HepG2 (cell line): ENCODE results near the gene ZNF513. TPM values are rescaled to one million over a fixed set of nuclear protein-coding genes. Genes with fewer than 3 reads are reported as not detected.

Experiments
- CCDC6 ChIP-seq: sonication (generic); formaldehyde crosslinking; IDR thresholded peaks from 2 replicates; pipeline ENCODE4 v1.8.1; 2022; ENCODE audit warnings: mild to moderate bottlenecking, missing genetic modification reagents, moderate library complexity
- CENPX ChIP-seq: sonication (generic); formaldehyde crosslinking; IDR thresholded peaks from 2 replicates; pipeline ENCODE4 v1.9.0; 2021; ENCODE audit warnings: mild to moderate bottlenecking, missing genetic modification reagents, moderate library complexity
- HBP1 ChIP-seq: IDR thresholded peaks from 2 replicates; pipeline ENCODE4 v1.6.1; 2016; ENCODE audit warnings: low read depth, control low read depth
- JUN ChIP-seq: sonication (generic); formaldehyde crosslinking; IDR thresholded peaks from 2 replicates; pipeline ENCODE4 v1.4.0; 2020; ENCODE audit warnings: mild to moderate bottlenecking, missing genetic modification reagents
- KDM2A ChIP-seq: sonication (generic); formaldehyde crosslinking; IDR thresholded peaks from 2 replicates; pipeline ENCODE4 v1.4.0; 2020; ENCODE audit warnings: low read depth, missing genetic modification reagents, borderline replicate concordance
- PBX2 ChIP-seq: IDR thresholded peaks from 2 replicates; pipeline ENCODE4 v1.6.1; 2016; ENCODE audit warnings: control low read depth
- PITX1 ChIP-seq: sonication (generic); formaldehyde crosslinking; IDR thresholded peaks from 2 replicates; pipeline ENCODE4 v1.5.1; 2020; ENCODE audit warnings: mild to moderate bottlenecking, missing genetic modification reagents
- PRPF4 ChIP-seq: fragments of 200-400 bp; formaldehyde crosslinking; IDR thresholded peaks from 2 replicates; pipeline ENCODE4 v1.6.1; 2016; ENCODE audit warnings: low read length, low read depth; ENCODE audit not compliant: poor library complexity, severe bottlenecking
- RELA ChIP-seq: sonication (generic); formaldehyde crosslinking; IDR thresholded peaks from 2 replicates; pipeline ENCODE4 v1.4.0; 2020; ENCODE audit warnings: missing genetic modification reagents
- TEAD2 ChIP-seq: sonication (generic); formaldehyde crosslinking; IDR thresholded peaks from 2 replicates; pipeline ENCODE4 v1.9.0; 2021; ENCODE audit warnings: missing genetic modification reagents
- TRIM22 ChIP-seq: fragments of 450-650 bp; IDR thresholded peaks from 2 replicates; pipeline ENCODE4 v1.6.1; 2017
- ZBTB20 ChIP-seq: sonication (generic); formaldehyde crosslinking; IDR thresholded peaks from 2 replicates; pipeline ENCODE4 v1.8.1; 2023; ENCODE audit warnings: missing genetic modification reagents, low read depth, mild to moderate bottlenecking, borderline replicate concordance
- ZFP82 ChIP-seq: sonication (generic); formaldehyde crosslinking; IDR thresholded peaks from 2 replicates; pipeline ENCODE4 v1.5.1; 2020; ENCODE audit warnings: mild to moderate bottlenecking, missing genetic modification reagents, borderline replicate concordance
- ZNF121 ChIP-seq: sonication (generic); formaldehyde crosslinking; IDR thresholded peaks from 2 replicates; pipeline ENCODE4 v1.5.0; 2020; ENCODE audit warnings: mild to moderate bottlenecking, missing genetic modification reagents
- ZNF17 ChIP-seq: sonication (generic); formaldehyde crosslinking; IDR thresholded peaks from 2 replicates; pipeline ENCODE4 v1.5.0; 2020; ENCODE audit warnings: mild to moderate bottlenecking, missing genetic modification reagents
- ZNF34 ChIP-seq: sonication (generic); formaldehyde crosslinking; IDR thresholded peaks from 2 replicates; pipeline ENCODE4 v1.4.0; 2020; ENCODE audit warnings: mild to moderate bottlenecking, missing genetic modification reagents, borderline replicate concordance
- ZNF496 ChIP-seq: sonication (generic); formaldehyde crosslinking; IDR thresholded peaks from 2 replicates; pipeline ENCODE4 v1.8.1; 2023; ENCODE audit warnings: mild to moderate bottlenecking, moderate library complexity, missing genetic modification reagents; ENCODE audit not compliant: insufficient replicate concordance
- ZNF549 ChIP-seq: sonication (generic); formaldehyde crosslinking; IDR thresholded peaks from 2 replicates; pipeline ENCODE4 v1.5.0; 2020; ENCODE audit warnings: missing genetic modification reagents
- ZNF609 ChIP-seq: sonication (generic); formaldehyde crosslinking; IDR thresholded peaks from 2 replicates; pipeline ENCODE4 v1.4.0; 2020; ENCODE audit warnings: mild to moderate bottlenecking, missing genetic modification reagents, borderline replicate concordance
- ZNF766 ChIP-seq: sonication (generic); formaldehyde crosslinking; IDR thresholded peaks from 2 replicates; pipeline ENCODE4 v1.5.0; 2020; ENCODE audit warnings: missing genetic modification reagents, borderline replicate concordance
- ZNF83 ChIP-seq: sonication (generic); formaldehyde crosslinking; IDR thresholded peaks from 2 replicates; pipeline ENCODE4 v1.4.0; 2020; ENCODE audit warnings: missing genetic modification reagents, mild to moderate bottlenecking, borderline replicate concordance
- polyA plus RNA-seq, 8 experiments: library from polyadenylated mRNA; depleted of rRNA in 3 of 8; stranded (reverse) in 7 of 8; unstranded in 1 of 8; fragments of >200 nt; fragmentation: Illumina TruSeq in 4 of 8; extraction: Trizol in 4 of 8; gene quantifications; 2 replicates each; pipeline versions ENCODE4 v1.2.1 to v1.2.3, GENCODE V29; 2011 to 2016; ENCODE audit warnings: low read depth in 4 of 8, missing spikeins in 1 of 8, mixed read lengths in 1 of 8; ENCODE audit not compliant: insufficient read depth in 1 of 8
- total RNA-seq, 5 experiments: library from RNA; depleted of rRNA; stranded (reverse); fragments of >200 nt; fragmentation: Illumina TruSeq; extraction: Trizol; gene quantifications; 2 replicates each; pipeline ENCODE4 v1.2.3, GENCODE V29; 2016; ENCODE audit warnings: low read depth in 1 of 5

Gene ZNF513
- total and polyA plus RNA-seq, 2 of the 13 experiments (the other 11 are each of a cell fraction or from before 2014, with no cell fraction given), result 4.9 to 6.3 TPM

GRCh38 chr2:27428213-27428977, 47.9 kb upstream of the ZNF513 start, which contains the start of gene NRBP1 (continued):
- TF ChIP-seq ZNF766 (CRISPR knock-in tag), result peak; percentile 65; the same call in 1 of the 2 replicates
- TF ChIP-seq CENPX (CRISPR knock-in tag), result no peak
- peak; percentile 91; the same call in 1 of the 2 replicates for TF ChIP-seq KDM2A (CRISPR knock-in tag)
- no peak for TF ChIP-seq ZNF496 (CRISPR knock-in tag)
- peak; percentile 81; the same call in 1 of the 2 replicates for TF ChIP-seq ZFP82 (CRISPR knock-in tag)
- no peak for TF ChIP-seq JUN (CRISPR knock-in tag)
- no peak; the same call in 1 of the 2 replicates for TF ChIP-seq ZBTB20 (CRISPR knock-in tag)
- no peak for TF ChIP-seq TEAD2 (CRISPR knock-in tag)
- TF ChIP-seq PBX2 (CRISPR knock-in tag), result no peak
- no peak for TF ChIP-seq TRIM22
- TF ChIP-seq CCDC6, result peak; percentile 77; the same call in 1 of the 2 replicates
- 0 out of 2 replicates have a peak, but pooled peaks have one; percentile 8 for TF ChIP-seq ZNF34
- TF ChIP-seq ZNF17 (CRISPR knock-in tag), result no peak; the same call in 1 of the 2 replicates
- TF ChIP-seq RELA (CRISPR knock-in tag), result no peak
- 0 out of 2 replicates have a peak, but pooled peaks have one; percentile 7 for TF ChIP-seq ZNF549 (CRISPR knock-in tag)
- TF ChIP-seq HBP1 (CRISPR knock-in tag), result peak; percentile 92
- TF ChIP-seq PRPF4, result no peak
- peak; percentile 52; the same call in 1 of the 2 replicates for TF ChIP-seq ZNF121
- no peak; the same call in 1 of the 2 replicates for TF ChIP-seq ZNF83 (CRISPR knock-in tag)
- no peak; the same call in 1 of the 2 replicates for TF ChIP-seq ZNF609 (CRISPR knock-in tag)
- TF ChIP-seq PITX1 (CRISPR knock-in tag), result peak; percentile 61
